ENCODE results near the gene BATF3. TPM values are rescaled to one million over a fixed set of nuclear protein-coding genes. Genes with fewer than 3 reads are reported as not detected.
"Not testable (repeated sequence)": the region's sequence is repeated elsewhere in the genome, so short reads cannot be mapped to it uniquely, and the experiment has no call there.

The BATF3 gene
- total and polyA plus RNA-seq, 8 donors, result 1.1 to 6.9 (median 4.1) TPM; not detected in 3

DNA sequence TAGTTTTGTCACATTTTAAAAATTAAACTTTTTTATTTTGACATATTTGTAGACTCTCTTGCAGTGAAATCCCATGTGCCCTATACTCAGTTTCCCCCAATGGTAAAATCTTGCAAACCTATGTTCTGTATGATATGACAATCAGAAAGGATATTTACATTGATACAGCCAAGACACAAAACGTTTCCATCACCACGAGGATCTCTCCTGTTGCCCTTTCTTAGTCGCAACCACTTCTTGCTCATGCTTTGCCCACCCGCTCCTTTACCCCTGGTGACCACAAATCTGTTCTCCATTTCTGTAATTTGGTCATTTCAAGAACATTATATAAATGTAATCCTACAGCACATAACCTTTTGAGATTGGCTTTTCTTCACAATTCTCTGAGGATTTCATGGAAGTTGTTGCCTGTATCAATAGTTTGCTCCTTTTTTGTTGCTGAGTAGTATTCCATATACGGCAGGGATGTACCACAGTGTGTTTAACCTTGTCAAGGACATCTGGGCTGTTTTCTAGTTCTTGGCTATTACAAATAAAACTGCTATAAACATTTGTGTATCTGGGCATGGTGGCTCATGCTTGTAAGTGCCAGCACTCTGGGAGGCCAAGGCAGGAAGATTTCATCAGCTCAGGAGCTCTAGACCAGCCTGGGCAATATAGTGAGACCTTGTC is 14.0 kb upstream of the BATF3 start:
- WGBS, 5 donors, result 70 to 78% (median 76%) methylated on average over 5 of the region's 5 CpGs

DNA sequence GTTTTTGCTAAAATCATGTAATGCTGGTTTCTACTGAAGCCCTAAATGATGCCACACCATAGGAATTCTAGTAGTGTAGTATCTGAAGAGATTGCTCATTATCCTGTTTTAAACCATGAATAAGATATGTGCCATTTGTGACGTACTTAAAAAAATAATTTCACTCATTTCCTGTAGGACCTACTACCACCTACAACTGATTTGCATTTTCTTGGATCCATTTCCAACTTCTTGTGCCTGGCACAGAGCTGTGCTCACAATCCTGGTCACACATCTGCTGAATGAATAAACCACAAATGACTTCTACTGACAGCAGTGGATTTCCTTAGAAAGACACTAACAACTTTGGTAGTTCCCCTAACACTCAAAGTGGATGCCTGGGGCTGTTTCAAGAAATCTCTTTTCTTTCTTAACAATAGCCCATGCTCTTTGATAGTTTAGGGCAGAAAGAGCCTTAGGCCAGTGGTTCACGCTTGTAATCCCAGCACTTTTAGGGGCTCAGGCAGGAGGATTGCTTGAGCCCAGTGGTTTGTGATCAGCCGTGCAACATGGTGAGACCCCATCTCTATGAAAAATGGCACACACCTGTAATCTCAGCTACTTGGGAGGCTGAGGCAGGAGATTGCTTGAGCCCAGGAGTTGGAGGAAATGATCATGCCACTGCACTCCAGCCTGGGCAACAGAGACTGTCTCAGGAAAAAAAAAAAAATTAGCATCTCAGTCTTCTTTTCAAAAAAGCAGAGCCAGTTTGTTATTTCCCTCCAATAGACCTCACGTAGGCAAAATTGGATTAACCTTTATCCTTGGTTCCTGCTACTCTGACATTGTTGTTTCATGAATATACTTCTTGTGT is 13.0 kb upstream of the BATF3 start:
- Histone ChIP-seq H3K27ac (no peak overlapping the region), H3K4me1 (no peaks in the 10 kb centered on the region), H3K9me3 (no peaks in the 10 kb centered on the region), H3K36me3 (no peaks in the 10 kb centered on the region), H3K4me3 (no peak overlapping the region), H3K27me3 (no peaks in the 10 kb centered on the region)
- 81 to 86% (median 85%) methylated on average over 4 of the region's 4 CpGs for WGBS, 5 donors
- no peak for DNase-seq
- TF ChIP-seq, protein P1, sequence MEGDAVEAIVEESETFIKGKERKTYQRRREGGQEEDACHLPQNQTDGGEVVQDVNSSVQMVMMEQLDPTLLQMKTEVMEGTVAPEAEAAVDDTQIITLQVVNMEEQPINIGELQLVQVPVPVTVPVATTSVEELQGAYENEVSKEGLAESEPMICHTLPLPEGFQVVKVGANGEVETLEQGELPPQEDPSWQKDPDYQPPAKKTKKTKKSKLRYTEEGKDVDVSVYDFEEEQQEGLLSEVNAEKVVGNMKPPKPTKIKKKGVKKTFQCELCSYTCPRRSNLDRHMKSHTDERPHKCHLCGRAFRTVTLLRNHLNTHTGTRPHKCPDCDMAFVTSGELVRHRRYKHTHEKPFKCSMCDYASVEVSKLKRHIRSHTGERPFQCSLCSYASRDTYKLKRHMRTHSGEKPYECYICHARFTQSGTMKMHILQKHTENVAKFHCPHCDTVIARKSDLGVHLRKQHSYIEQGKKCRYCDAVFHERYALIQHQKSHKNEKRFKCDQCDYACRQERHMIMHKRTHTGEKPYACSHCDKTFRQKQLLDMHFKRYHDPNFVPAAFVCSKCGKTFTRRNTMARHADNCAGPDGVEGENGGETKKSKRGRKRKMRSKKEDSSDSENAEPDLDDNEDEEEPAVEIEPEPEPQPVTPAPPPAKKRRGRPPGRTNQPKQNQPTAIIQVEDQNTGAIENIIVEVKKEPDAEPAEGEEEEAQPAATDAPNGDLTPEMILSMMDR (IDR thresholded peaks at IDR 0.05), result no peak
- TF ChIP-seq POLR2AphosphoS5 (IDR thresholded peaks at IDR 0.05) (no peak), POLR2A (IDR thresholded peaks at IDR 0.05) (no peak), EP300 (IDR thresholded peaks at IDR 0.05) (no peak)
- intact Hi-C loops (cut with DNase I; ENCODE audit: low total_unique reads), result no loop called here

More for the DNA sequence above, 14.0 kb upstream of the BATF3 start:
- TF ChIP-seq, protein P1 (IDR thresholded peaks at IDR 0.05), result no peak
- TF ChIP-seq EP300 (IDR thresholded peaks at IDR 0.05) (no peak), POLR2AphosphoS5 (IDR thresholded peaks at IDR 0.05) (no peak), POLR2A (IDR thresholded peaks at IDR 0.05) (no peak)
- intact Hi-C loops (cut with DNase I; ENCODE audit: low total_unique reads), result no loop called here
- Histone ChIP-seq H3K4me3 (no peak overlapping the region), H3K27me3 (no peaks in the 10 kb centered on the region), H3K36me3 (no peaks in the 10 kb centered on the region), H3K9me3 (no peaks in the 10 kb centered on the region), H3K4me1 (no peaks in the 10 kb centered on the region), H3K27ac (no peak overlapping the region)
- DNase-seq, result no peak

GRCh38 chr1:212711974-212712373 is 12.3 kb upstream of the BATF3 start:
- H3K4me3 ChIP-seq; H3K36me3 ChIP-seq; intact Hi-C loops (cut with DNase I; ENCODE audit: low total_unique reads); H3K9me3 ChIP-seq; DNase-seq; H3K27me3 ChIP-seq; H3K4me1 ChIP-seq; H3K27ac ChIP-seq: not testable (repeated sequence)
- 93 to 97% (median 95%) methylated on average over 8 of the region's 8 CpGs for WGBS, 5 donors

DNA sequence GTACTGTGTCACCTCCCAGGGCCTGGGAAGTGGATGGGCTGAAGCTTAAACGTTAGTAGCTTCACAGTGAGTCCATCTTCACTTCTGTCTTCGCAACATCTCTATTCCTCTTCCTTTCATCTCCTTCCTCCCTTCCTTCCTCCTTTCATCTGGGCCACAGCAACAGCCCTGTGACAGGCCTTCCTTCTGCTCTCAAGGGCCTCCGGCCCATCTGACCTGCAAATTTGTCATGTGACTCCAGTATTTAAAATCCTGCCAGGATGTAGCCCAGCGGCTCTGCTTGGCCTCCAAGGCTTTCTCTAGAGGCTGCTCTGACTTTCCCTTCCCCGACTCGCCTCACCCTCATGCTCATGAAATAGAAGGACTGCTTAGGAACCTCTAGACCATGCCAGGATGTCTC is 10.9 kb upstream of the BATF3 start:
- Histone ChIP-seq H3K4me1 (no peaks in the 10 kb centered on the region), H3K27me3 (no peaks in the 10 kb centered on the region), H3K27ac (no peak overlapping the region), H3K9me3 (no peaks in the 10 kb centered on the region), H3K36me3 (no peaks in the 10 kb centered on the region), H3K4me3 (no peak overlapping the region)
- no peak for DNase-seq
- TF ChIP-seq POLR2A (IDR thresholded peaks at IDR 0.05) (no peak), POLR2AphosphoS5 (IDR thresholded peaks at IDR 0.05) (no peak), EP300 (IDR thresholded peaks at IDR 0.05) (no peak)
- TF ChIP-seq, protein P1 (IDR thresholded peaks at IDR 0.05), result no peak
- 78 to 84% (median 80%) methylated on average over 6 of the region's 6 CpGs for WGBS, 5 donors
- intact Hi-C loops (cut with DNase I; ENCODE audit: low total_unique reads), result no loop called here
